ENCODE measurements around the gene MNT.

GRCh38 chr17:2377659-2378058 is 23.2 kb downstream of the MNT start:
- TF ChIP-seq SUZ12 (IDR thresholded peaks at IDR 0.05; ENCODE audit: extremely low read depth, insufficient read depth, insufficient read length) (no peak), YY1 (IDR thresholded peaks at IDR 0.05; ENCODE audit: insufficient read depth, insufficient read length) (no peak)

Measured in NT2/D1 (cell line).